WTC11 (cell line): ENCODE results near the gene CKB. TPM values are rescaled to one million over a fixed set of nuclear protein-coding genes. Genes with fewer than 3 reads are reported as not detected.

Experiments used
- ATAC-seq: fragments of 200-7000 bp; cut with Tn5 transposase; 2 replicates; pipeline ENCODE4 v1.10.0; 2021; ENCODE audit warnings: mild to moderate bottlenecking, moderate library complexity
- CTCF ChIA-PET: fragments of 300-600 bp; sonication (Branson Sonifier 250); formaldehyde crosslinking; loops from one replicate; lab custom pipeline; 2021; ENCODE audit warnings: antibody characterized with exemption; lab: Charles Lee
- POLR2A ChIA-PET: fragments of 350-600 bp; sonication (Branson Sonifier 250); formaldehyde crosslinking; loops from one replicate; lab custom pipeline; 2021; ENCODE audit warnings: antibody characterized with exemption; lab: Charles Lee
- DNase-seq: peaks from one replicate; pipeline ENCODE4 v3.0.0; 2021; ENCODE audit warnings: low spot score
- H3K27ac Mint-ChIP-seq: 2 replicates; pipeline ENCODE4 v1.8.0; 2021; ENCODE audit warnings: mixed read lengths
- H3K27me3 Mint-ChIP-seq: 2 replicates; pipeline ENCODE4 v1.8.0; 2021; ENCODE audit warnings: low read depth, mild to moderate bottlenecking, moderate library complexity, mixed read lengths
- H3K36me3 Mint-ChIP-seq: 2 replicates; pipeline ENCODE4 v1.8.0; 2021; ENCODE audit warnings: mixed read lengths
- H3K4me1 Mint-ChIP-seq: 2 replicates; pipeline ENCODE4 v1.8.0; 2022; ENCODE audit warnings: mixed read lengths
- H3K4me3 Mint-ChIP-seq: 2 replicates; pipeline ENCODE4 v1.8.0; 2021; ENCODE audit warnings: mild to moderate bottlenecking, moderate library complexity, mixed read lengths
- H3K9me3 Mint-ChIP-seq: 2 replicates; pipeline ENCODE4 v1.8.0; 2021; ENCODE audit warnings: mixed read lengths
- EMX1 ChIP-seq: fragments of 250-450 bp; sonication (Bioruptor Pico); IDR thresholded peaks from 2 replicates; pipeline ENCODE4 v1.8.0; 2021; ENCODE audit warnings: mild to moderate bottlenecking
- GABPB1 ChIP-seq: sonication (generic); formaldehyde crosslinking; IDR thresholded peaks from 2 replicates; pipeline ENCODE4 v1.8.1; 2023; ENCODE audit warnings: mild to moderate bottlenecking, missing genetic modification reagents
- GTF2I ChIP-seq: fragments of 250-450 bp; sonication (Bioruptor Pico); conservative IDR thresholded peaks from 2 replicates; pipeline ENCODE4 v1.4.0; 2021; ENCODE audit warnings: mild to moderate bottlenecking
- IRF2 ChIP-seq: sonication (generic); formaldehyde crosslinking; IDR thresholded peaks from 2 replicates; pipeline ENCODE4 v1.8.0; 2022; ENCODE audit warnings: low read depth, missing genetic modification reagents, borderline replicate concordance
- NFATC4 ChIP-seq: fragments of 250-450 bp; sonication (Bioruptor Pico); IDR thresholded peaks from 2 replicates; pipeline ENCODE4 v1.9.0; 2021; ENCODE audit warnings: mild to moderate bottlenecking
- SMAD3 ChIP-seq: sonication (generic); formaldehyde crosslinking; IDR thresholded peaks from 2 replicates; pipeline ENCODE4 v1.8.0; 2022; ENCODE audit warnings: missing genetic modification reagents, mild to moderate bottlenecking, borderline replicate concordance
- TEAD1 ChIP-seq: sonication (generic); formaldehyde crosslinking; IDR thresholded peaks from 2 replicates; pipeline ENCODE4 v1.8.0; 2022; ENCODE audit warnings: mild to moderate bottlenecking, missing genetic modification reagents
- TP53 ChIP-seq: sonication (generic); formaldehyde crosslinking; IDR thresholded peaks from 2 replicates; pipeline ENCODE4 v1.8.1; 2023; ENCODE audit warnings: mild to moderate bottlenecking, missing genetic modification reagents
- ZNF232 ChIP-seq: sonication (generic); formaldehyde crosslinking; IDR thresholded peaks from 2 replicates; pipeline ENCODE4 v1.8.0; 2022; ENCODE audit warnings: mild to moderate bottlenecking, missing genetic modification reagents
- total RNA-seq: library from RNA; stranded (reverse); gene quantifications from 3 replicates; pipeline ENCODE4 v1.2.3, GENCODE V29; 2021
- TF ChIP-seq, protein P1 (sequence below): fragments of 250-450 bp; sonication (Bioruptor Pico); IDR thresholded peaks from 2 replicates; pipeline ENCODE4 v1.8.0; 2021; ENCODE audit warnings: mild to moderate bottlenecking
- TF ChIP-seq, protein P2 (sequence below): sonication (generic); formaldehyde crosslinking; IDR thresholded peaks from 2 replicates; pipeline ENCODE4 v1.8.0; 2022; ENCODE audit warnings: mild to moderate bottlenecking, missing genetic modification reagents
- TF ChIP-seq, protein P3 (sequence below): sonication (generic); formaldehyde crosslinking; IDR thresholded peaks from 2 replicates; pipeline ENCODE4 v1.8.1; 2022; ENCODE audit warnings: mild to moderate bottlenecking, missing genetic modification reagents, moderate library complexity, borderline replicate concordance
- TF ChIP-seq, protein P4 (sequence below): sonication (generic); formaldehyde crosslinking; IDR thresholded peaks from 2 replicates; pipeline ENCODE4 v1.8.1; 2023; ENCODE audit warnings: mild to moderate bottlenecking, missing genetic modification reagents, moderate library complexity
- TF ChIP-seq, protein P5 (sequence below): fragments of 250-450 bp; sonication (Bioruptor Pico); IDR thresholded peaks from 2 replicates; pipeline ENCODE4 v2.1.2; 2022; ENCODE audit warnings: mild to moderate bottlenecking, moderate library complexity
- TF ChIP-seq, protein P6 (sequence below): fragments of 250-450 bp; sonication (Bioruptor Pico); IDR thresholded peaks from 2 replicates; pipeline ENCODE4 v1.9.0; 2021; ENCODE audit warnings: mild to moderate bottlenecking
- TF ChIP-seq, protein P7 (sequence below): sonication (generic); formaldehyde crosslinking; IDR thresholded peaks from 2 replicates; pipeline ENCODE4 v1.8.1; 2023; ENCODE audit warnings: mild to moderate bottlenecking, moderate library complexity, missing genetic modification reagents
- TF ChIP-seq, protein P8 (sequence below): sonication (generic); formaldehyde crosslinking; IDR thresholded peaks from 2 replicates; pipeline ENCODE4 v1.8.0; 2022; ENCODE audit warnings: mild to moderate bottlenecking, missing genetic modification reagents

Gene CKB
- total RNA-seq, 1 experiment from 2014 or later, result 555 TPM

DNA sequence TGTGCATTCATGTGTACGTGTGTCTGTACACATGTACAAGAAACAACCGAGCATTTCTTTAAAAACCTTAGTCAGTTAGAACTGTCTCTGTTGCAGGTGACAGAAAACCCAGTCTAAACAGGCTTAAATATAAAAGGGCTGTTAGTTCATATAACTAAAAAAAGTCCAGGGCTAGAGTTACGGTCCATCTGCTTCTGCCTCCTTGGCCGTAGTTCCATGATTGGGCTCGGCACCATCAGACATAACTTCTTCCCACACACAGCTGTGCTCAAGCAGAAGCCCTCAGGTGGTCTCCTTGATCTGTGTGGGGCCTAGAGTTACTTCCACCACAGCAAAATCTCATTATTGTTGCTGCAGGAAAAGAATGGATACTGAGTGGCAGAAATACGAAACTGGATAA lies 34.6 kb downstream of the CKB start:
- ChIA-PET CTCF (no interaction called here), POLR2A (no interaction called here)
- Mint-ChIP-seq H3K36me3 (peaks cover 17% of the 10 kb centered on the region), H3K9me3 (no peaks in the 10 kb centered on the region), H3K27ac (no peak overlapping the region), H3K4me1 (no peaks in the 10 kb centered on the region), H3K27me3 (no peaks in the 10 kb centered on the region), H3K4me3 (no peak overlapping the region)
- TF ChIP-seq SMAD3 (CRISPR knock-in tag) (no peak), TEAD1 (CRISPR knock-in tag) (no peak), EMX1 (CRISPR knock-in tag) (no peak), GABPB1 (CRISPR knock-in tag) (no peak), GTF2I (no peak), TP53 (CRISPR knock-in tag) (no peak), NFATC4 (CRISPR knock-in tag) (no peak), ZNF232 (CRISPR knock-in tag) (no peak), IRF2 (no peak)
- TF ChIP-seq, protein P1, sequence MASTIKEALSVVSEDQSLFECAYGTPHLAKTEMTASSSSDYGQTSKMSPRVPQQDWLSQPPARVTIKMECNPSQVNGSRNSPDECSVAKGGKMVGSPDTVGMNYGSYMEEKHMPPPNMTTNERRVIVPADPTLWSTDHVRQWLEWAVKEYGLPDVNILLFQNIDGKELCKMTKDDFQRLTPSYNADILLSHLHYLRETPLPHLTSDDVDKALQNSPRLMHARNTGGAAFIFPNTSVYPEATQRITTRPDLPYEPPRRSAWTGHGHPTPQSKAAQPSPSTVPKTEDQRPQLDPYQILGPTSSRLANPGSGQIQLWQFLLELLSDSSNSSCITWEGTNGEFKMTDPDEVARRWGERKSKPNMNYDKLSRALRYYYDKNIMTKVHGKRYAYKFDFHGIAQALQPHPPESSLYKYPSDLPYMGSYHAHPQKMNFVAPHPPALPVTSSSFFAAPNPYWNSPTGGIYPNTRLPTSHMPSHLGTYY (CRISPR knock-in tag), result no peak
- TF ChIP-seq, protein P2, sequence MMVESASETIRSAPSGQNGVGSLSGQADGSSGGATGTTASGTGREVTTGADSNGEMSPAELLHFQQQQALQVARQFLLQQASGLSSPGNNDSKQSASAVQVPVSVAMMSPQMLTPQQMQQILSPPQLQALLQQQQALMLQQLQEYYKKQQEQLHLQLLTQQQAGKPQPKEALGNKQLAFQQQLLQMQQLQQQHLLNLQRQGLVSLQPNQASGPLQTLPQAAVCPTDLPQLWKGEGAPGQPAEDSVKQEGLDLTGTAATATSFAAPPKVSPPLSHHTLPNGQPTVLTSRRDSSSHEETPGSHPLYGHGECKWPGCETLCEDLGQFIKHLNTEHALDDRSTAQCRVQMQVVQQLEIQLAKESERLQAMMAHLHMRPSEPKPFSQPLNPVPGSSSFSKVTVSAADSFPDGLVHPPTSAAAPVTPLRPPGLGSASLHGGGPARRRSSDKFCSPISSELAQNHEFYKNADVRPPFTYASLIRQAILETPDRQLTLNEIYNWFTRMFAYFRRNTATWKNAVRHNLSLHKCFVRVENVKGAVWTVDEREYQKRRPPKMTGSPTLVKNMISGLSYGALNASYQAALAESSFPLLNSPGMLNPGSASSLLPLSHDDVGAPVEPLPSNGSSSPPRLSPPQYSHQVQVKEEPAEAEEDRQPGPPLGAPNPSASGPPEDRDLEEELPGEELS, result no peak
- TF ChIP-seq, protein P3, sequence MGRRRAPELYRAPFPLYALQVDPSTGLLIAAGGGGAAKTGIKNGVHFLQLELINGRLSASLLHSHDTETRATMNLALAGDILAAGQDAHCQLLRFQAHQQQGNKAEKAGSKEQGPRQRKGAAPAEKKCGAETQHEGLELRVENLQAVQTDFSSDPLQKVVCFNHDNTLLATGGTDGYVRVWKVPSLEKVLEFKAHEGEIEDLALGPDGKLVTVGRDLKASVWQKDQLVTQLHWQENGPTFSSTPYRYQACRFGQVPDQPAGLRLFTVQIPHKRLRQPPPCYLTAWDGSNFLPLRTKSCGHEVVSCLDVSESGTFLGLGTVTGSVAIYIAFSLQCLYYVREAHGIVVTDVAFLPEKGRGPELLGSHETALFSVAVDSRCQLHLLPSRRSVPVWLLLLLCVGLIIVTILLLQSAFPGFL (CRISPR knock-in tag), result no peak
- TF ChIP-seq, protein P4, sequence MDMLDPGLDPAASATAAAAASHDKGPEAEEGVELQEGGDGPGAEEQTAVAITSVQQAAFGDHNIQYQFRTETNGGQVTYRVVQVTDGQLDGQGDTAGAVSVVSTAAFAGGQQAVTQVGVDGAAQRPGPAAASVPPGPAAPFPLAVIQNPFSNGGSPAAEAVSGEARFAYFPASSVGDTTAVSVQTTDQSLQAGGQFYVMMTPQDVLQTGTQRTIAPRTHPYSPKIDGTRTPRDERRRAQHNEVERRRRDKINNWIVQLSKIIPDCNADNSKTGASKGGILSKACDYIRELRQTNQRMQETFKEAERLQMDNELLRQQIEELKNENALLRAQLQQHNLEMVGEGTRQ, result no peak
- TF ChIP-seq, protein P5, sequence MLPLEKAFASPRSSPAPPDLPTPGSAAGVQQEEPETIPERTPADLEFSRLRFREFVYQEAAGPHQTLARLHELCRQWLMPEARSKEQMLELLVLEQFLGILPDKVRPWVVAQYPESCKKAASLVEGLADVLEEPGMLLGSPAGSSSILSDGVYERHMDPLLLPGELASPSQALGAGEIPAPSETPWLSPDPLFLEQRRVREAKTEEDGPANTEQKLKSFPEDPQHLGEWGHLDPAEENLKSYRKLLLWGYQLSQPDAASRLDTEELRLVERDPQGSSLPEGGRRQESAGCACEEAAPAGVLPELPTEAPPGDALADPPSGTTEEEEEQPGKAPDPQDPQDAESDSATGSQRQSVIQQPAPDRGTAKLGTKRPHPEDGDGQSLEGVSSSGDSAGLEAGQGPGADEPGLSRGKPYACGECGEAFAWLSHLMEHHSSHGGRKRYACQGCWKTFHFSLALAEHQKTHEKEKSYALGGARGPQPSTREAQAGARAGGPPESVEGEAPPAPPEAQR (CRISPR knock-in tag), result no peak
- TF ChIP-seq, protein P6, sequence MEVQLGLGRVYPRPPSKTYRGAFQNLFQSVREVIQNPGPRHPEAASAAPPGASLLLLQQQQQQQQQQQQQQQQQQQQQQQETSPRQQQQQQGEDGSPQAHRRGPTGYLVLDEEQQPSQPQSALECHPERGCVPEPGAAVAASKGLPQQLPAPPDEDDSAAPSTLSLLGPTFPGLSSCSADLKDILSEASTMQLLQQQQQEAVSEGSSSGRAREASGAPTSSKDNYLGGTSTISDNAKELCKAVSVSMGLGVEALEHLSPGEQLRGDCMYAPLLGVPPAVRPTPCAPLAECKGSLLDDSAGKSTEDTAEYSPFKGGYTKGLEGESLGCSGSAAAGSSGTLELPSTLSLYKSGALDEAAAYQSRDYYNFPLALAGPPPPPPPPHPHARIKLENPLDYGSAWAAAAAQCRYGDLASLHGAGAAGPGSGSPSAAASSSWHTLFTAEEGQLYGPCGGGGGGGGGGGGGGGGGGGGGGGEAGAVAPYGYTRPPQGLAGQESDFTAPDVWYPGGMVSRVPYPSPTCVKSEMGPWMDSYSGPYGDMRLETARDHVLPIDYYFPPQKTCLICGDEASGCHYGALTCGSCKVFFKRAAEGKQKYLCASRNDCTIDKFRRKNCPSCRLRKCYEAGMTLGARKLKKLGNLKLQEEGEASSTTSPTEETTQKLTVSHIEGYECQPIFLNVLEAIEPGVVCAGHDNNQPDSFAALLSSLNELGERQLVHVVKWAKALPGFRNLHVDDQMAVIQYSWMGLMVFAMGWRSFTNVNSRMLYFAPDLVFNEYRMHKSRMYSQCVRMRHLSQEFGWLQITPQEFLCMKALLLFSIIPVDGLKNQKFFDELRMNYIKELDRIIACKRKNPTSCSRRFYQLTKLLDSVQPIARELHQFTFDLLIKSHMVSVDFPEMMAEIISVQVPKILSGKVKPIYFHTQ (CRISPR knock-in tag), result no peak
- TF ChIP-seq, protein P7, sequence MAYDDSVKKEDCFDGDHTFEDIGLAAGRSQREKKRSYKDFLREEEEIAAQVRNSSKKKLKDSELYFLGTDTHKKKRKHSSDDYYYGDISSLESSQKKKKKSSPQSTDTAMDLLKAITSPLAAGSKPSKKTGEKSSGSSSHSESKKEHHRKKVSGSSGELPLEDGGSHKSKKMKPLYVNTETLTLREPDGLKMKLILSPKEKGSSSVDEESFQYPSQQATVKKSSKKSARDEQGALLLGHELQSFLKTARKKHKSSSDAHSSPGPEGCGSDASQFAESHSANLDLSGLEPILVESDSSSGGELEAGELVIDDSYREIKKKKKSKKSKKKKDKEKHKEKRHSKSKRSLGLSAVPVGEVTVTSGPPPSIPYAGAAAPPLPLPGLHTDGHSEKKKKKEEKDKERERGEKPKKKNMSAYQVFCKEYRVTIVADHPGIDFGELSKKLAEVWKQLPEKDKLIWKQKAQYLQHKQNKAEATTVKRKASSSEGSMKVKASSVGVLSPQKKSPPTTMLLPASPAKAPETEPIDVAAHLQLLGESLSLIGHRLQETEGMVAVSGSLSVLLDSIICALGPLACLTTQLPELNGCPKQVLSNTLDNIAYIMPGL (CRISPR knock-in tag), result no peak
- TF ChIP-seq, protein P8, sequence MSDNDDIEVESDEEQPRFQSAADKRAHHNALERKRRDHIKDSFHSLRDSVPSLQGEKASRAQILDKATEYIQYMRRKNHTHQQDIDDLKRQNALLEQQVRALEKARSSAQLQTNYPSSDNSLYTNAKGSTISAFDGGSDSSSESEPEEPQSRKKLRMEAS (CRISPR knock-in tag), result no peak
- DNase-seq, result no peak
- no peak for ATAC-seq
